Neural cell (in vitro differentiated cells): ENCODE data around the gene EXPH5.

Experiments
- EP300 ChIP-seq: fragments of 450-650 bp; conservative IDR thresholded peaks from 2 replicates; pipeline ENCODE4 v1.6.1; 2014; ENCODE audit warnings: antibody characterized with exemption, mild to moderate bottlenecking, moderate library complexity; ENCODE audit not compliant: poor library complexity, severe bottlenecking
- EZH2 ChIP-seq: fragments of 200-600, 300-800 bp; shearing (Covaris generic), sonication (generic); IDR thresholded peaks from 2 replicates; pipeline ENCODE4 v1.6.1; 2014; ENCODE audit warnings: antibody characterized with exemption, low read length, borderline replicate concordance, mild to moderate bottlenecking; ENCODE audit not compliant: insufficient read depth, poor library complexity, severe bottlenecking
- MXI1 ChIP-seq: fragments of 450-650 bp; conservative IDR thresholded peaks from 2 replicates; pipeline ENCODE4 v1.6.1; 2014; ENCODE audit warnings: antibody characterized with exemption, mild to moderate bottlenecking; ENCODE audit not compliant: poor library complexity, severe bottlenecking
- POLR2AphosphoS5 ChIP-seq: IDR thresholded peaks from 2 replicates; pipeline ENCODE4 v1.6.1; 2012
- RAD21 ChIP-seq: fragments of 450-650 bp; conservative IDR thresholded peaks from 2 replicates; pipeline ENCODE4 v1.6.1; 2014; ENCODE audit warnings: antibody characterized with exemption, mild to moderate bottlenecking, moderate library complexity
- REST ChIP-seq: IDR thresholded peaks from 2 replicates; pipeline ENCODE4 v1.6.1; 2012; ENCODE audit warnings: borderline replicate concordance
- SMC3 ChIP-seq: fragments of 450-650 bp; conservative IDR thresholded peaks from 2 replicates; pipeline ENCODE4 v1.6.1; 2014; ENCODE audit warnings: antibody characterized with exemption, mild to moderate bottlenecking, moderate library complexity; ENCODE audit not compliant: poor library complexity
- TAF1 ChIP-seq: IDR thresholded peaks from 2 replicates; pipeline ENCODE4 v1.6.1; 2012; ENCODE audit warnings: low read depth
- TF ChIP-seq, protein P1 (sequence below): fragments of 450-650 bp; IDR thresholded peaks from 2 replicates; pipeline ENCODE4 v1.5.1; 2014; ENCODE audit warnings: antibody characterized with exemption, mild to moderate bottlenecking, moderate library complexity; ENCODE audit not compliant: poor library complexity, severe bottlenecking

DNA sequence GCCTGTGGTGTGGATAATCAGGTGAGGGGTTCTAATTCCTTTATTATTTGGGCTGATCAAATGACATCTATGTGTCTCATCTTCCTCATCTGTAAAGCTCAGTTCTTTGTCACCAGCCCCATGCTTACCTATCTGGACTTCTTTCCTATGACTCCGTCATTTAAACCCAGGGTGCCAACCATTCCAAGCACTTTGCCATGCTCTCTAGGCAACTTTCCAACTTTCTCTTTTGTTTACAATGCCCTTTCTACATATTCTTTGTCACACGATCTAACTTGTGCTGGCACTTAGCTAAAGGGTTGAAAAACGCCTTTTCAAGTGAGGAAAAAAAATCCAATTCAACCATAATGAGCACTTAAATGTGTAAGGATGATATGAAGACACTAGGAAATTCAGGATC lies 27.9 kb downstream of the EXPH5 start:
- TF ChIP-seq EZH2: no peak
- TF ChIP-seq, protein P1, sequence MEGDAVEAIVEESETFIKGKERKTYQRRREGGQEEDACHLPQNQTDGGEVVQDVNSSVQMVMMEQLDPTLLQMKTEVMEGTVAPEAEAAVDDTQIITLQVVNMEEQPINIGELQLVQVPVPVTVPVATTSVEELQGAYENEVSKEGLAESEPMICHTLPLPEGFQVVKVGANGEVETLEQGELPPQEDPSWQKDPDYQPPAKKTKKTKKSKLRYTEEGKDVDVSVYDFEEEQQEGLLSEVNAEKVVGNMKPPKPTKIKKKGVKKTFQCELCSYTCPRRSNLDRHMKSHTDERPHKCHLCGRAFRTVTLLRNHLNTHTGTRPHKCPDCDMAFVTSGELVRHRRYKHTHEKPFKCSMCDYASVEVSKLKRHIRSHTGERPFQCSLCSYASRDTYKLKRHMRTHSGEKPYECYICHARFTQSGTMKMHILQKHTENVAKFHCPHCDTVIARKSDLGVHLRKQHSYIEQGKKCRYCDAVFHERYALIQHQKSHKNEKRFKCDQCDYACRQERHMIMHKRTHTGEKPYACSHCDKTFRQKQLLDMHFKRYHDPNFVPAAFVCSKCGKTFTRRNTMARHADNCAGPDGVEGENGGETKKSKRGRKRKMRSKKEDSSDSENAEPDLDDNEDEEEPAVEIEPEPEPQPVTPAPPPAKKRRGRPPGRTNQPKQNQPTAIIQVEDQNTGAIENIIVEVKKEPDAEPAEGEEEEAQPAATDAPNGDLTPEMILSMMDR: no peak
- no peak for TF ChIP-seq REST
- no peak for TF ChIP-seq MXI1
- no peak for TF ChIP-seq EP300
- no peak for TF ChIP-seq POLR2AphosphoS5
- no peak for TF ChIP-seq RAD21
- no peak for TF ChIP-seq TAF1
- no peak for TF ChIP-seq SMC3
